IMR-90 (cell line): ENCODE data around the gene DPEP1. TPM values are rescaled to one million over a fixed set of nuclear protein-coding genes. Genes with fewer than 3 reads are reported as not detected.

Experiments
- ATAC-seq: fragments of 200-7000 bp; cut with Tn5 transposase; 2 replicates; pipeline ENCODE4 v1.9.1; 2020; ENCODE audit warnings: low read depth, mild to moderate bottlenecking, moderate library complexity
- BruUV-seq: library from RNA; stranded (reverse); fragments of 400-500 nt; replicated peaks from 2 replicates; lab custom pipeline; 2021; lab: Mats Ljungman, UMichigan
- CTCF ChIA-PET: fragments of 300-600 bp; formaldehyde crosslinking; extraction: SDS; loops from one replicate; lab custom pipeline; 2021; ENCODE audit warnings: antibody characterized with exemption; lab: Yijun Ruan, JAX
- POLR2A ChIA-PET: fragments of 300-600 bp; sonication (Branson Sonifier 250); formaldehyde crosslinking; loops from one replicate; lab custom pipeline; 2022; ENCODE audit warnings: antibody characterized with exemption; ENCODE audit not compliant: unreplicated experiment; lab: Charles Lee
- DNase-seq: peaks from one replicate; pipeline ENCODE4 v3.0.0; 2013
- H2AFZ ChIP-seq: replicated peaks from 2 replicates; pipeline ENCODE3; 2013; ENCODE audit warnings: low read length, mild to moderate bottlenecking; ENCODE audit not compliant: poor library complexity
- H2AK5ac ChIP-seq: 2 replicates; pipeline ENCODE4 v1.6.1; 2013; ENCODE audit warnings: low read depth, low read length, inconsistent platforms
- H2AK9ac ChIP-seq: replicated peaks from 2 replicates; pipeline ENCODE3; 2013; ENCODE audit warnings: mild to moderate bottlenecking, low read depth, low read length, moderate library complexity; ENCODE audit not compliant: poor library complexity
- H2BK120ac ChIP-seq: 2 replicates; pipeline ENCODE4 v1.6.1; 2013; ENCODE audit warnings: low read depth, low read length, inconsistent platforms
- H2BK15ac ChIP-seq: 3 replicates; pipeline ENCODE4 v1.6.1; 2013; ENCODE audit warnings: low read depth, low read length, inconsistent platforms
- H2BK20ac ChIP-seq: 2 replicates; pipeline ENCODE4 v1.6.1; 2013; ENCODE audit warnings: low read depth, mild to moderate bottlenecking, inconsistent platforms, low read length, moderate library complexity
- H2BK5ac ChIP-seq: 2 replicates; pipeline ENCODE4 v1.6.1; 2013; ENCODE audit warnings: mild to moderate bottlenecking, low read depth, low read length, inconsistent platforms; ENCODE audit not compliant: poor library complexity, severe bottlenecking
- H3K14ac ChIP-seq: replicated peaks from 2 replicates; pipeline ENCODE4 v1.6.1; 2013; ENCODE audit warnings: low read depth, low read length, inconsistent platforms
- H3K18ac ChIP-seq: 2 replicates; pipeline ENCODE4 v1.6.1; 2013; ENCODE audit warnings: low read depth, low read length, control low read depth
- H3K23ac ChIP-seq: 2 replicates; pipeline ENCODE4 v1.6.1; 2013; ENCODE audit warnings: low read depth, low read length, inconsistent platforms
- H3K27ac ChIP-seq: 2 replicates; pipeline ENCODE4 v1.5.1; 2013; ENCODE audit warnings: mild to moderate bottlenecking, control low read depth, low read length; ENCODE audit not compliant: insufficient read depth
- H3K27me3 ChIP-seq: 2 replicates; pipeline ENCODE4 v1.6.1; 2013; ENCODE audit warnings: low read length; ENCODE audit not compliant: control insufficient read depth, insufficient read depth
- H3K36me3 ChIP-seq: 2 replicates; pipeline ENCODE4 v1.6.1; 2013; ENCODE audit warnings: low read length, mixed read lengths; ENCODE audit not compliant: control insufficient read depth, insufficient read depth
- H3K4ac ChIP-seq: 2 replicates; pipeline ENCODE4 v1.6.1; 2013; ENCODE audit warnings: low read depth, low read length, inconsistent platforms
- H3K4me1 ChIP-seq: 2 replicates; pipeline ENCODE4 v1.6.1; 2013; ENCODE audit warnings: low read length, mixed read lengths; ENCODE audit not compliant: control insufficient read depth, insufficient read depth
- H3K4me2 ChIP-seq: 2 replicates; pipeline ENCODE4 v1.6.1; 2013; ENCODE audit warnings: low read depth, mild to moderate bottlenecking, control low read depth, low read length, moderate library complexity
- H3K4me3 ChIP-seq: 2 replicates; pipeline ENCODE4 v1.5.1; 2013; ENCODE audit warnings: low read depth, mild to moderate bottlenecking, control low read depth, low read length, moderate library complexity; ENCODE audit not compliant: insufficient read depth
- H3K56ac ChIP-seq: 2 replicates; pipeline ENCODE4 v1.6.1; 2013; ENCODE audit warnings: low read length, inconsistent platforms; ENCODE audit not compliant: insufficient read depth; ENCODE audit errors: extremely low read depth
- H3K79me1 ChIP-seq, 2 experiments: 2 replicates each; pipeline ENCODE4 v1.6.1; 2013; ENCODE audit warnings: low read length in 2 of 2, inconsistent platforms in 1 of 2, low read depth in 1 of 2
- H3K9ac ChIP-seq: 2 replicates; pipeline ENCODE4 v1.6.1; 2013; ENCODE audit warnings: low read depth, low read length, control low read depth
- H3K9me1 ChIP-seq: 2 replicates; pipeline ENCODE4 v1.6.1; 2013; ENCODE audit warnings: low read length, inconsistent platforms; ENCODE audit not compliant: insufficient read depth
- H3K9me3 ChIP-seq: 2 replicates; pipeline ENCODE4 v1.6.1; 2013; ENCODE audit warnings: low read length; ENCODE audit not compliant: control insufficient read depth, insufficient read depth
- H4K20me1 ChIP-seq: 2 replicates; pipeline ENCODE4 v1.6.1; 2013; ENCODE audit warnings: low read length, inconsistent platforms; ENCODE audit not compliant: insufficient read depth
- H4K5ac ChIP-seq: 2 replicates; pipeline ENCODE4 v1.6.1; 2013; ENCODE audit warnings: mild to moderate bottlenecking, low read depth, low read length, control low read depth
- H4K8ac ChIP-seq, 2 experiments: 2 replicates each; pipeline ENCODE4 v1.6.1; 2013; ENCODE audit warnings: low read depth in 2 of 2, low read length in 2 of 2, control low read depth in 1 of 2, inconsistent platforms in 1 of 2
- H4K91ac ChIP-seq: 2 replicates; pipeline ENCODE4 v1.6.1; 2013; ENCODE audit warnings: low read depth, low read length, inconsistent platforms; ENCODE audit not compliant: insufficient read depth
- BHLHE40 ChIP-seq: fragments of 150-350 bp; IDR thresholded peaks from 2 replicates; pipeline ENCODE4 v1.6.1; 2016; ENCODE audit warnings: mild to moderate bottlenecking, low read depth, low read length
- RCOR1 ChIP-seq: IDR thresholded peaks from 2 replicates; pipeline ENCODE4 v1.6.1; 2012; ENCODE audit warnings: mild to moderate bottlenecking, low read length, improper control_type of control experiment; ENCODE audit not compliant: insufficient replicate concordance
- WGBS, 2 experiments: methylation state at CpG; one replicate each; pipeline versions ENCODE4 v1.1.5 to v1.1.7; 2013; ENCODE audit warnings: missing lambda C conversion rate in 2 of 2; ENCODE audit not compliant: insufficient read length in 1 of 2; ENCODE audit errors: extremely low coverage in 2 of 2; 5-methylcytosine and 5-hydroxymethylcytosine counted together
- dilution Hi-C: fragments of 300-500 bp; cut with HindIII; formaldehyde crosslinking; loops from one replicate; pipeline ENCODE4 v1.14.3; 2018; ENCODE audit warnings: low sequenced_read_pairs; ENCODE audit not compliant: unreplicated experiment
- in situ Hi-C: fragments of 300-500 bp; cut with MboI; formaldehyde crosslinking; loops from 3 replicates; pipeline ENCODE4 v1.14.3; 2019; ENCODE audit warnings: low sequenced_read_pairs, inconsistent platforms, mixed read lengths
- intact Hi-C: fragments of 100-400 bp; cut with micrococcal nuclease; formaldehyde crosslinking; loops from 2 replicates; pipeline ENCODE4 v1.10.0; 2022
- polyA plus RNA-seq, 3 experiments: library from polyadenylated mRNA; depleted of rRNA; stranded (reverse); fragments of >200 nt; gene quantifications; 2 replicates each; pipeline ENCODE4 v1.2.3, GENCODE V29; 2012; ENCODE audit warnings: low replicate concordance in 1 of 3
- total RNA-seq: library from RNA; depleted of rRNA; stranded (reverse); fragments of >200 nt; gene quantifications from 2 replicates; pipeline ENCODE4 v1.2.3, GENCODE V29; 2012

Gene DPEP1
- total and polyA plus RNA-seq, 2 of the 4 experiments (the other 2 are of a cell fraction), result not detected

DNA sequence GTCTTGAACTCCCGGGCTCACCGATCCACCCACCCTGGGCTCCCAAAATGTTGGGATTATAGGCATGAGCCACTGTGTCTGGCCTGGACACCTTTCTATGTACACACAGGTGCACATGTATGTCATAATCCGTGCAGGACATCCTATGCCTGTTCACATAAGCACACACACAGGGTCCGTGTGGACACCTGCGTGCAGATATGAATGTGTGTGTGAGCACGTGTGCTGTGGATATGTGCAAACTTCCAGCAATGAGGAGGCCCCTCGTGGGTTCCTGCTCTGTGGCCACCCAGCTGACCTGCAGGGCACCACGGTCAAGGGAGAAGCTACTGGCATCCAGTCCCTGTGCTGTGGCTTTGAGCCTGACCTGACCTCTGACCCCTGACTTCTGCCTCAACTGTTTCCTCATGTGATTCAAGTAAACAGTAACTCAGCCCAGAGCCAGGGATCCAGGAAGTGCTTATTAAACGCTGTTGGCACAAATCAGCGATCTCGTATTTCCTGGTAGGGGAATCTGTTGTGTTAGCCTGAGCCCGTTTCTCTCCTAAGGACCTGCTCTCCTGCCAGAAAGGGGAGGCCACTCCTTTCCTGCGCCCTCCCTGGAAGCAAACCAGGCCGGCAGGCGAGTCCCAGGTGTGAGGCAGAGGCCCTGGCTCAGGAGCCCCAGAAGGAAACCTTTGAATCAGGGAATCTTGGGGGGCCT is 31.4 kb upstream of the DPEP1 start:
- peak; percentile 36 for ATAC-seq
- DNase-seq, result peak; percentile 79
- peak overlapping the region; percentile 98 for H2AK5ac ChIP-seq
- H4K5ac ChIP-seq, result peak overlapping the region; percentile 79
- H3K9me1 ChIP-seq, result peaks cover 26% of the 10 kb centered on the region
- H3K4ac ChIP-seq, result peak overlapping the region; percentile 96
- H4K91ac ChIP-seq, result peak overlapping the region; percentile 93
- no peak overlapping the region for H3K4me3 ChIP-seq
- peak overlapping the region; percentile 61 for H3K23ac ChIP-seq
- H2BK120ac ChIP-seq, result peak overlapping the region; percentile 95
- WGBS, 2 experiments, result 81% methylated on average over 5 of the region's 15 CpGs; no CpG with 5 or more reads in 1 of the 2 experiments
- ChIA-PET CTCF (interaction anchor here (1.0 kb wide), 1 partner anchor 8 kb away, joined by 3 read pairs; no protein-coding TSS in a partner anchor), POLR2A (interaction anchor here (0.7 kb wide), 1 partner anchor 21 kb away, joined by 4 read pairs; no protein-coding TSS in a partner anchor)
- H3K56ac ChIP-seq, result peak overlapping the region; percentile 25; the same call in 1 of the 2 replicates
- in situ Hi-C loops, result no loop called here
- H3K9ac ChIP-seq, result no peak overlapping the region
- peak overlapping the region; percentile 87 for H2AK9ac ChIP-seq
- no peak overlapping the region for H3K4me2 ChIP-seq
- no TSS peak for BruUV-seq
- H3K4me1 ChIP-seq, result peaks cover 17% of the 10 kb centered on the region
- peak overlapping the region; percentile 91; the same call in 2 of the 3 replicates for H2BK15ac ChIP-seq
- H4K20me1 ChIP-seq, result peaks cover 3% of the 10 kb centered on the region; the same call in 1 of the 2 replicates
- peak overlapping the region; percentile 59 to 92 for H4K8ac ChIP-seq
- H3K36me3 ChIP-seq, result peaks cover 6% of the 10 kb centered on the region; the same call in 1 of the 2 replicates
- H3K27ac ChIP-seq, result peak overlapping the region; percentile 55
- no peaks in the 10 kb centered on the region for H3K27me3 ChIP-seq
- H3K14ac ChIP-seq, result peak overlapping the region; percentile 78
- dilution Hi-C loops, result no loop called here
- H2AFZ ChIP-seq, result peak overlapping the region; percentile 58
- no peaks in the 10 kb centered on the region for H3K9me3 ChIP-seq
- TF ChIP-seq BHLHE40 (peak; percentile 37; the same call in 1 of the 2 replicates), RCOR1 (no peak)
- peaks cover 0 to 13% of the 10 kb centered on the region in 2 experiments; a peak in 1 of 4 replicates for H3K79me1 ChIP-seq
- peak overlapping the region; percentile 74 for H3K18ac ChIP-seq
- peak overlapping the region; percentile 96 for H2BK20ac ChIP-seq
- H2BK5ac ChIP-seq, result peak overlapping the region; percentile 77
- intact Hi-C loops, result no loop called here
